GM10248 (cell line): ENCODE data around the gene ERICH6B.

ENCODE experiments used
- CTCF ChIA-PET: fragments of 300-600 bp; sonication (Branson Sonifier 250); formaldehyde crosslinking; extraction: SDS; loops from one replicate; lab custom pipeline; 2021; ENCODE audit warnings: antibody characterized with exemption; lab: Yijun Ruan, JAX
- POLR2A ChIA-PET: fragments of 350-650 bp; sonication (Branson Sonifier 250); formaldehyde crosslinking; extraction: SDS; loops from one replicate; lab custom pipeline; 2020; ENCODE audit warnings: antibody characterized with exemption; lab: Yijun Ruan, JAX
- DNase-seq: peaks from one replicate; pipeline ENCODE4 v3.0.0; 2012; ENCODE audit errors: extremely low spot score
- CTCF ChIP-seq: IDR thresholded peaks from 2 replicates; pipeline ENCODE4 v1.5.1; 2012; ENCODE audit warnings: mild to moderate bottlenecking, low read depth; ENCODE audit errors: extremely low read depth, missing control alignments, control extremely low read depth

The ERICH6B gene

GRCh38 chr13:45500492-45501174 lies 114.9 kb downstream of the ERICH6B start:
- POLR2A ChIA-PET: no interaction called here
- CTCF ChIA-PET: no interaction called here
- no peak for DNase-seq
- no peak for TF ChIP-seq CTCF

- CTCF ChIA-PET: no interaction called here
- POLR2A ChIA-PET: no interaction called here
- no peak for DNase-seq
- no peak for TF ChIP-seq CTCF
These were observed 118.6 kb downstream of the ERICH6B start for GRCh38 chr13:45496942-45497341.

- no peak for TF ChIP-seq CTCF
- no peak for DNase-seq
- CTCF ChIA-PET: interaction anchor here (1.4 kb wide), 1 partner anchor 18 kb away, joined by 3 read pairs; no protein-coding TSS in a partner anchor
- POLR2A ChIA-PET: no interaction called here
These were observed 123.0 kb downstream of the ERICH6B start for GRCh38 chr13:45492538-45492937.
